Rectal smooth muscle tissue (tissue), 1 donor: ENCODE measurements around the gene TRAF2.
A peak's percentile ranks its signal among the peaks of the same experiment; 100 is the strongest.
"Not testable (repeated sequence)": the region's sequence is repeated elsewhere in the genome, so short reads cannot be mapped to it uniquely, and the experiment has no call there.

ENCODE experiments used
- H3K27ac ChIP-seq: one replicate; pipeline ENCODE4 v1.7.0; 2013; ENCODE audit warnings: low read depth, low read length, inconsistent platforms
- H3K27me3 ChIP-seq: one replicate; pipeline ENCODE4 v1.7.0; 2013; ENCODE audit warnings: low read length; ENCODE audit not compliant: control insufficient read depth, insufficient read depth
- H3K36me3 ChIP-seq: one replicate; pipeline ENCODE4 v1.7.0; 2013; ENCODE audit warnings: low read length; ENCODE audit not compliant: control insufficient read depth, insufficient read depth
- H3K4me1 ChIP-seq: one replicate; pipeline ENCODE4 v1.7.0; 2013; ENCODE audit warnings: low read length; ENCODE audit not compliant: control insufficient read depth, insufficient read depth
- H3K4me3 ChIP-seq: one replicate; pipeline ENCODE4 v1.7.0; 2013; ENCODE audit warnings: low read length
- H3K9ac ChIP-seq: one replicate; pipeline ENCODE4 v1.7.0; 2013; ENCODE audit warnings: low read length

Gene TRAF2

GRCh38 chr9:136885950-136886578, at the start of gene TRAF2:
Gene TRAF2 (plus strand): TSS chr9:136886516. CDS start chr9:136898741, 12,225 bp downstream.
- no peaks in the 10 kb centered on the region for H3K36me3 ChIP-seq
- H3K27ac ChIP-seq = peak within 1 kb of the TSS; percentile 68
- peak within 1 kb of the TSS; percentile 77 for H3K4me3 ChIP-seq
- H3K9ac ChIP-seq = peak within 1 kb of the TSS; percentile 56
- H3K27me3 ChIP-seq = no peaks in the 10 kb centered on the region
- H3K4me1 ChIP-seq = peaks cover 4% of the 10 kb centered on the region

GRCh38 chr9:136837146-136837855, 49.0 kb upstream of the TRAF2 start:
- Histone ChIP-seq H3K4me3 (no peak overlapping the region), H3K36me3 (peaks cover 17% of the 10 kb centered on the region), H3K27me3 (no peaks in the 10 kb centered on the region), H3K27ac (no peak overlapping the region), H3K4me1 (no peaks in the 10 kb centered on the region), H3K9ac (no peak overlapping the region)

- H3K27ac ChIP-seq, H3K9ac ChIP-seq, H3K4me1 ChIP-seq, H3K4me3 ChIP-seq, H3K27me3 ChIP-seq: not testable (repeated sequence)
- H3K36me3 ChIP-seq = peaks cover 13% of the 10 kb centered on the region
These were observed 48.4 kb upstream of the TRAF2 start for GRCh38 chr9:136837856-136838277.

- Histone ChIP-seq H3K36me3 (peaks cover 12% of the 10 kb centered on the region), H3K9ac (no peak overlapping the region), H3K27ac (no peak overlapping the region), H3K4me1 (no peaks in the 10 kb centered on the region), H3K27me3 (no peaks in the 10 kb centered on the region), H3K4me3 (no peak overlapping the region)
These were observed 47.7 kb upstream of the TRAF2 start for GRCh38 chr9:136838314-136839228.

- peaks cover 8% of the 10 kb centered on the region for H3K36me3 ChIP-seq
- no peaks in the 10 kb centered on the region for H3K4me1 ChIP-seq
- H3K9ac ChIP-seq = no peak overlapping the region
- H3K4me3 ChIP-seq = no peak overlapping the region
- no peak overlapping the region for H3K27ac ChIP-seq
- H3K27me3 ChIP-seq = no peaks in the 10 kb centered on the region
These were observed 46.8 kb upstream of the TRAF2 start for GRCh38 chr9:136839229-136840139.

GRCh38 chr9:136840140-136840876, 46.0 kb upstream of the TRAF2 start:
- no peak overlapping the region for H3K4me3 ChIP-seq
- no peaks in the 10 kb centered on the region for H3K27me3 ChIP-seq
- H3K4me1 ChIP-seq = no peaks in the 10 kb centered on the region
- peaks cover 7% of the 10 kb centered on the region for H3K36me3 ChIP-seq
- H3K27ac ChIP-seq = no peak overlapping the region
- no peak overlapping the region for H3K9ac ChIP-seq

GRCh38 chr9:136840877-136841645, 45.3 kb upstream of the TRAF2 start:
- Histone ChIP-seq H3K27ac (no peak overlapping the region), H3K27me3 (no peaks in the 10 kb centered on the region), H3K4me1 (no peaks in the 10 kb centered on the region), H3K9ac (no peak overlapping the region), H3K36me3 (peaks cover 4% of the 10 kb centered on the region), H3K4me3 (no peak overlapping the region)

- not testable (repeated sequence) for H3K9ac ChIP-seq, H3K4me1 ChIP-seq, H3K27ac ChIP-seq, H3K27me3 ChIP-seq, H3K36me3 ChIP-seq
- H3K4me3 ChIP-seq = peak overlapping the region; percentile 68
These were observed 44.5 kb upstream of the TRAF2 start for GRCh38 chr9:136841646-136842379.

GRCh38 chr9:136842380-136842948, 43.9 kb upstream of the TRAF2 start, which contains the start of gene AJM1:
Gene AJM1 (plus strand): TSS chr9:136842478. CDS start chr9:136844415, 1,937 bp downstream.
- Histone ChIP-seq H3K4me3 (peak within 1 kb of the TSS; percentile 68), H3K9ac (peak within 1 kb of the TSS; percentile 56)
- H3K27ac ChIP-seq, H3K36me3 ChIP-seq, H3K27me3 ChIP-seq, H3K4me1 ChIP-seq: not testable (repeated sequence)

GRCh38 chr9:136843159-136843800, 43.0 kb upstream of the TRAF2 start:
- H3K27me3 ChIP-seq = peaks cover 15% of the 10 kb centered on the region
- H3K36me3 ChIP-seq, H3K27ac ChIP-seq, H3K4me1 ChIP-seq, H3K9ac ChIP-seq: not testable (repeated sequence)
- H3K4me3 ChIP-seq = peak overlapping the region; percentile 21
